ENCODE results near the gene MIPEP.

- TF ChIP-seq CTCF (IDR thresholded peaks at IDR 0.05): peak in 3 of 6 experiments; percentile 12 to 26 (median 21)
- no peak for TF ChIP-seq POLR2A (IDR thresholded peaks at IDR 0.05)
Measured at GRCh38 chr13:23876265-23876664, 12.9 kb downstream of the MIPEP start.

All from adrenal gland (tissue), 5 donors.